Trophoblast cell (in vitro differentiated cells and primary cell): ENCODE results near the gene AFG1L.

Experiments used
- DNase-seq, 2 donors: peaks; one replicate each; pipeline ENCODE4 v3.0.0-alpha.2; 2016
- H2AFZ ChIP-seq: 2 replicates; pipeline ENCODE4 v1.6.1; 2013; ENCODE audit warnings: low read length, moderate library complexity, mild to moderate bottlenecking; ENCODE audit not compliant: insufficient read depth, poor library complexity
- H2AK5ac ChIP-seq: 2 replicates; pipeline ENCODE4 v1.6.1; 2013; ENCODE audit warnings: mild to moderate bottlenecking, low read length
- H2BK120ac ChIP-seq: 2 replicates; pipeline ENCODE4 v1.6.1; 2013; ENCODE audit warnings: low read length, mild to moderate bottlenecking, moderate library complexity; ENCODE audit not compliant: insufficient read depth, poor library complexity
- H2BK12ac ChIP-seq: 2 replicates; pipeline ENCODE4 v1.6.1; 2013; ENCODE audit warnings: mild to moderate bottlenecking, low read length, moderate library complexity
- H2BK5ac ChIP-seq: 2 replicates; pipeline ENCODE4 v1.6.1; 2013; ENCODE audit warnings: low read length, low read depth, moderate library complexity, mild to moderate bottlenecking; ENCODE audit not compliant: poor library complexity
- H3K14ac ChIP-seq: 2 replicates; pipeline ENCODE4 v1.6.1; 2013; ENCODE audit warnings: mild to moderate bottlenecking, low read length
- H3K18ac ChIP-seq: 2 replicates; pipeline ENCODE4 v1.6.1; 2013; ENCODE audit warnings: mild to moderate bottlenecking, low read length
- H3K23ac ChIP-seq: 2 replicates; pipeline ENCODE4 v1.6.1; 2013; ENCODE audit warnings: low read length
- H3K27ac ChIP-seq: 2 replicates; pipeline ENCODE4 v1.5.1; 2013; ENCODE audit warnings: low read depth, mild to moderate bottlenecking, inconsistent platforms, low read length, moderate library complexity
- H3K27me3 ChIP-seq: 2 replicates; pipeline ENCODE4 v1.6.1; 2013; ENCODE audit warnings: inconsistent platforms, mild to moderate bottlenecking, low read length, moderate library complexity; ENCODE audit not compliant: insufficient read depth
- H3K36me3 ChIP-seq, 2 experiments: 1 replicate in 1 of 2; 2 replicates in 1 of 2; pipeline ENCODE4 v1.6.1; 2013; ENCODE audit warnings: low read length in 2 of 2, mild to moderate bottlenecking in 2 of 2, moderate library complexity in 1 of 2; ENCODE audit not compliant: insufficient read depth in 2 of 2, control insufficient read depth in 1 of 2
- H3K4ac ChIP-seq: 2 replicates; pipeline ENCODE4 v1.6.1; 2013; ENCODE audit warnings: low read depth, mild to moderate bottlenecking, low read length, moderate library complexity
- H3K4me1 ChIP-seq, 2 experiments: 1 replicate in 1 of 2; 2 replicates in 1 of 2; pipeline ENCODE4 v1.6.1; 2013; ENCODE audit warnings: low read length in 2 of 2, mild to moderate bottlenecking in 2 of 2, moderate library complexity in 1 of 2; ENCODE audit not compliant: insufficient read depth in 2 of 2, control insufficient read depth in 1 of 2
- H3K4me2 ChIP-seq: 2 replicates; pipeline ENCODE4 v1.6.1; 2013; ENCODE audit warnings: inconsistent platforms, mild to moderate bottlenecking, low read length, moderate library complexity
- H3K4me3 ChIP-seq: 2 replicates; pipeline ENCODE4 v1.5.1; 2013; ENCODE audit warnings: mild to moderate bottlenecking, low read depth, low read length, inconsistent platforms
- H3K79me1 ChIP-seq: one replicate; pipeline ENCODE4 v1.6.1; 2013; ENCODE audit warnings: low read length
- H3K79me2 ChIP-seq: 2 replicates; pipeline ENCODE4 v1.6.1; 2013; ENCODE audit warnings: low read length, mild to moderate bottlenecking; ENCODE audit not compliant: control insufficient read depth, insufficient read depth, poor library complexity
- H3K9ac ChIP-seq: 2 replicates; pipeline ENCODE4 v1.6.1; 2013; ENCODE audit warnings: mild to moderate bottlenecking, low read length
- H3K9me3 ChIP-seq: 2 replicates; pipeline ENCODE4 v1.6.1; 2013; ENCODE audit warnings: low read depth, mild to moderate bottlenecking, control low read depth, inconsistent platforms, low read length; ENCODE audit not compliant: insufficient read depth
- H4K12ac ChIP-seq: 2 replicates; pipeline ENCODE4 v1.6.1; 2013; ENCODE audit warnings: low read depth, mild to moderate bottlenecking, low read length, moderate library complexity
- H4K8ac ChIP-seq: 2 replicates; pipeline ENCODE4 v1.6.1; 2013; ENCODE audit warnings: low read depth, mild to moderate bottlenecking, low read length, moderate library complexity
- H4K91ac ChIP-seq: one replicate; pipeline ENCODE4 v1.6.1; 2013; ENCODE audit warnings: low read depth, mild to moderate bottlenecking, low read length, moderate library complexity
- WGBS: extraction: QIAGEN DNeasy Blood & Tissue Kit; methylation state at CpG from one replicate; pipeline ENCODE4 v1.1.7; 2013; ENCODE audit warnings: missing lambda C conversion rate; ENCODE audit not compliant: insufficient read length, insufficient coverage; ENCODE audit errors: extremely low coverage; 5-methylcytosine and 5-hydroxymethylcytosine counted together

Gene AFG1L

DNA sequence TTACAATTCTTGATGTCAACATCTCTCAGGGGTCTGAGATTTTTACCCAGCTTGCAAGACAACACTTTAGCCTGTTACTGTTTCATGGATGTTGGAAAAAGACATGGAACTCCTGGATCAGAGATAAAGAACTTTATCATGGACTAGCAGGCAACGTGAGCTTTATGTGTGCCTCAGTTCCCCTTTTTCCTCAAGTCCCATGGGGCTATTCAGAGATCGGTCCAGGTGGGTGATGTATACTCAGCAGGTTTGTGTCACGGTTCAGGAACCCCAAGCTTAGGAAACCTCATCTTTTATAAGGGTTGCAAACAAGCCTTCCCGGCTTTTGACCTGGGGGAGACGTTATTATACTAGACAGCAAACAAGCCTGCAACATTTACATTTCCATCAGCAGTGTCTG lies 15.0 kb downstream of the AFG1L start:
- Histone ChIP-seq H3K27ac (no peak overlapping the region), H4K12ac (no peak overlapping the region)

DNA sequence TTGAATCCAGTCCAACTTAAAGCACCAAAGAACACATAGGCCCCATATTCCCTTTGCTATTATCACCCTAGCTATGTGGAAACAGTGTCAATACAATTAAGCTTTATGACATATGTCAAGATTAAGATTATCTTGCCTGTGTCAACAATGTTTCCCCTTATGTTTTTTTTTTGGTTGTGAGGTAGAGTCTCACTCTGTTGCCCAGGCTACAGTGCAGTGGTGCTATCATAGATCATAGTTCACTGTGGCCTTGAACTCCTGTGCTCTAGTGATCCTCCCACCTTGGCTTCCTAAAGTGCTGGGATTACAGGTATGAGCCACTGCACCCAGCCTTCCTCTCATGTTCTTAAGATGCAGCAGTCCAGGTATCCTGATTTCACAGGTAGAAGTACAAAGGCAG lies 17.8 kb downstream of the AFG1L start:
- Histone ChIP-seq H2AK5ac (no peak overlapping the region), H2BK12ac (no peak overlapping the region), H4K8ac (no peak overlapping the region)

More for the DNA sequence above, 15.0 kb downstream of the AFG1L start:
- Histone ChIP-seq H2AFZ (no peak overlapping the region), H3K4ac (no peak overlapping the region), H2BK5ac (no peak overlapping the region), H4K8ac (no peak overlapping the region), H3K18ac (no peak overlapping the region), H2AK5ac (no peak overlapping the region), H3K4me2 (no peak overlapping the region), H2BK120ac (no peak overlapping the region), H3K9me3 (no peaks in the 10 kb centered on the region), H3K79me2 (no peaks in the 10 kb centered on the region), H3K27me3 (no peaks in the 10 kb centered on the region), H3K36me3 (peaks cover 0 to 2% of the 10 kb centered on the region in 2 experiments), H3K4me1 (peaks cover 0 to 2% of the 10 kb centered on the region in 2 experiments), H3K9ac (peak overlapping the region; percentile 23), H4K91ac (no peak overlapping the region), H3K4me3 (no peak overlapping the region), H3K79me1 (no peaks in the 10 kb centered on the region), H3K14ac (no peak overlapping the region), H2BK12ac (no peak overlapping the region), H3K23ac (no peak overlapping the region)
- no peak for DNase-seq
- WGBS = no CpG with 5 or more reads among the region's 5 CpGs

DNA sequence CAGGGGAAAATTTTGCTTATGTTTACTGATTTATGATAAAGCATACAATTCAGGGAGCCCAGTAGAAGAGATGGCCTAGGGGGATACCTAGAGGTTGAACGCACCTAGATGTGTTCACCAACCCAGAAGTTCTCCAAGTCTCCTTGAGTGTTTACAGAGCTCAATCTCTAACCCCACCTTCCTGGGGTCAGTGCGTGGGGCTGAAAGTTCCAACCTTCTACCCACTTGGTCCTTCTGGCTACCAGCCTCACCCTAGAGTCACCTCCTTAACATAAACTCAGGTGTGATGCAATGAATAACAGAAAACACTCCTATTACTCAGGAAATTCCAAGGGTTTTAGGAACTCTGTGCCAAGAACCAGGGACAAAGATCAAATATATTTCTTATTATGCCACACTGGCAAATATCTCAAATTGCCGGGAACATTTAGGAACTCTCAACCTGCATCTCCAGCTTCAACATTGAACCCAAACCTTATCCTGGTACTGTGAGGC lies 26.4 kb downstream of the AFG1L start:
- Histone ChIP-seq H2BK12ac (no peak overlapping the region), H3K23ac (no peak overlapping the region), H3K4me2 (no peak overlapping the region), H3K4ac (no peak overlapping the region), H3K4me1 (no peaks in the 10 kb centered on the region), H3K9me3 (no peaks in the 10 kb centered on the region), H2BK5ac (no peak overlapping the region), H3K9ac (no peak overlapping the region), H2AK5ac (no peak overlapping the region), H3K79me1 (no peaks in the 10 kb centered on the region), H3K36me3 (peaks cover 2 to 3% of the 10 kb centered on the region in 2 experiments), H4K8ac (no peak overlapping the region), H2AFZ (no peak overlapping the region), H3K18ac (no peak overlapping the region), H4K12ac (no peak overlapping the region), H2BK120ac (no peak overlapping the region), H3K4me3 (no peak overlapping the region), H4K91ac (no peak overlapping the region), H3K27me3 (no peaks in the 10 kb centered on the region), H3K79me2 (no peaks in the 10 kb centered on the region), H3K14ac (no peak overlapping the region), H3K27ac (no peak overlapping the region)
- no CpG with 5 or more reads among the region's 3 CpGs for WGBS
- no peak for DNase-seq

More for the DNA sequence above, 17.8 kb downstream of the AFG1L start:
- H3K9ac ChIP-seq = no peak overlapping the region
- H3K27me3 ChIP-seq = no peaks in the 10 kb centered on the region
- peaks cover 0 to 2% of the 10 kb centered on the region in 2 experiments for H3K36me3 ChIP-seq
- no peak overlapping the region for H3K4ac ChIP-seq
- no peaks in the 10 kb centered on the region for H3K79me1 ChIP-seq
- H3K9me3 ChIP-seq = no peaks in the 10 kb centered on the region
- no peak overlapping the region for H2BK5ac ChIP-seq
- H2BK120ac ChIP-seq = no peak overlapping the region
- H3K14ac ChIP-seq = no peak overlapping the region
- no peak overlapping the region for H3K18ac ChIP-seq
- peaks cover 0 to 2% of the 10 kb centered on the region in 2 experiments for H3K4me1 ChIP-seq
- no peak overlapping the region for H4K12ac ChIP-seq
- no peaks in the 10 kb centered on the region for H3K79me2 ChIP-seq
- no peak overlapping the region for H3K4me3 ChIP-seq
- H4K91ac ChIP-seq = no peak overlapping the region
- H3K4me2 ChIP-seq = no peak overlapping the region
- H3K27ac ChIP-seq = no peak overlapping the region
- H2AFZ ChIP-seq = no peak overlapping the region
- no peak overlapping the region for H3K23ac ChIP-seq
- no peak for DNase-seq

DNA sequence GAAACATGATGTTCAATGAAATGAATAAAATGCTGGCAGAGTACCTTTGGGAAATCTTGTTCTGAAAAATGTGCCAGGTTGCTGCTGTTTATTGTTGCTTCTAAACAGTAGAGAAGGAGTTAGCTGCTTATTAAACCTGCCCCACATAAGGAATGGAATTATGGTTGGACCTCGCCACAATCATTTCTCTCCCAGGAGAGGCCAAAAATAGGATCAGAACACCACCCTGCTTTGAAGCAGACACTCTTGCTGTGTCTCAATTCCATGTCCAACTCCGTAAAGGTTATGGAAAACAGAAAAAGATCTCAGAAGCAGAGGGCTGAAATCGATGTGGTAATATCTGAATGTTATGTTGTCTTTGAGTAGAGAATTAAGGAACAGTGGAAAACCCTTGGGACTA lies 27.9 kb downstream of the AFG1L start:
- no peak overlapping the region for H4K8ac ChIP-seq
- no peaks in the 10 kb centered on the region for H3K79me1 ChIP-seq
- no peaks in the 10 kb centered on the region for H3K27me3 ChIP-seq
- no peak overlapping the region for H3K9ac ChIP-seq
- H3K23ac ChIP-seq = no peak overlapping the region
- no peak overlapping the region for H4K91ac ChIP-seq
- H3K4me1 ChIP-seq = no peaks in the 10 kb centered on the region
- no peak overlapping the region for H2AK5ac ChIP-seq
- no peak overlapping the region for H2BK5ac ChIP-seq
- H2BK12ac ChIP-seq = no peak overlapping the region
- H3K79me2 ChIP-seq = no peaks in the 10 kb centered on the region
- no peaks in the 10 kb centered on the region for H3K9me3 ChIP-seq
- peaks cover 2 to 3% of the 10 kb centered on the region in 2 experiments for H3K36me3 ChIP-seq
- no peak overlapping the region for H3K18ac ChIP-seq
- no peak overlapping the region for H2AFZ ChIP-seq
- WGBS = no CpG with 5 or more reads among the region's 3 CpGs
- no peak overlapping the region for H3K4ac ChIP-seq
- no peak for DNase-seq
- no peak overlapping the region for H4K12ac ChIP-seq
- H3K4me3 ChIP-seq = no peak overlapping the region
- H2BK120ac ChIP-seq = no peak overlapping the region
- H3K4me2 ChIP-seq = no peak overlapping the region
- no peak overlapping the region for H3K14ac ChIP-seq
- no peak overlapping the region for H3K27ac ChIP-seq
